Forelimb muscle (tissue), 1 donor: ENCODE data around the gene RNF208. TPM values are rescaled to one million over a fixed set of nuclear protein-coding genes. Genes with fewer than 3 reads are reported as not detected.
"Not testable (repeated sequence)": the region's sequence is repeated elsewhere in the genome, so short reads cannot be mapped to it uniquely, and the experiment has no call there.

Source experiments
- DNase-seq: peaks from one replicate; pipeline ENCODE4 v3.0.0-alpha.2; 2013; ENCODE audit warnings: low read depth
- polyA plus RNA-seq: library from polyadenylated mRNA; unstranded; fragments of 120-200 nt; gene quantifications from one replicate; pipeline ENCODE4 v1.2.1, GENCODE V29; 2013; ENCODE audit not compliant: insufficient read length

Gene RNF208
- polyA plus RNA-seq, 1 donor, result 2.5 TPM

GRCh38 chr9:137253717-137254623 lies 31.9 kb upstream of the RNF208 start:
- no peak for DNase-seq

- no peak for DNase-seq
Observed at GRCh38 chr9:137252555-137253506, 30.8 kb upstream of the RNF208 start.

- no peak for DNase-seq
Observed at GRCh38 chr9:137251490-137252268, 29.6 kb upstream of the RNF208 start.

- no peak for DNase-seq
Observed at GRCh38 chr9:137251194-137251461, 29.1 kb upstream of the RNF208 start, which contains the start of gene STPG3. Gene STPG3, plus strand, starts transcription at chr9:137251286. Its CDS starts 1 bp downstream, at chr9:137251287.

GRCh38 chr9:137250329-137251193 lies 28.5 kb upstream of the RNF208 start:
- no peak for DNase-seq

GRCh38 chr9:137247916-137248175 lies 25.8 kb upstream of the RNF208 start:
- no peak for DNase-seq

- DNase-seq, result no peak
Observed at GRCh38 chr9:137247135-137247915, 25.3 kb upstream of the RNF208 start.

GRCh38 chr9:137245450-137246421 lies 23.7 kb upstream of the RNF208 start:
- no peak for DNase-seq

GRCh38 chr9:137244486-137245449 lies 22.7 kb upstream of the RNF208 start:
- no peak for DNase-seq

- DNase-seq, result no peak
Observed at GRCh38 chr9:137243626-137244485, 21.8 kb upstream of the RNF208 start.

- DNase-seq, result not testable (repeated sequence)
Observed at GRCh38 chr9:137243266-137243625, 21.2 kb upstream of the RNF208 start.

- no peak for DNase-seq
Observed at GRCh38 chr9:137242269-137243203, 20.5 kb upstream of the RNF208 start.

GRCh38 chr9:137241490-137242268 lies 19.6 kb upstream of the RNF208 start:
- DNase-seq, result no peak

GRCh38 chr9:137240841-137241489 lies 18.9 kb upstream of the RNF208 start, which contains the start of gene TUBB4B:
Gene TUBB4B, plus strand, starts transcription at chr9:137241287. Its CDS starts 74 bp downstream, at chr9:137241361.
- peak; percentile 99 for DNase-seq
